ENCODE results near the gene GNB1.
"Not testable (repeated sequence)": the region's sequence is repeated elsewhere in the genome, so short reads cannot be mapped to it uniquely, and the experiment has no call there.

The GNB1 gene

GRCh38 chr1:1890506-1891348, at the start of gene GNB1:
TSS of gene GNB1 (minus strand) at chr1:1891087. CDS start at chr1:1825453, 65,634 bp downstream.
- peak within 1 kb of the TSS; percentile 85 for H3K4me3 ChIP-seq (ENCODE audit: low read length)
- TF ChIP-seq ZNF274 (IDR thresholded peaks at IDR 0.05; ENCODE audit: low read depth, low read length) = no peak

- no peak overlapping the region for H3K4me3 ChIP-seq (ENCODE audit: low read length)
- TF ChIP-seq ZNF274 (IDR thresholded peaks at IDR 0.05; ENCODE audit: low read depth, low read length) = no peak
Observed at GRCh38 chr1:1940123-1940425, 49.2 kb upstream of the GNB1 start.

DNA sequence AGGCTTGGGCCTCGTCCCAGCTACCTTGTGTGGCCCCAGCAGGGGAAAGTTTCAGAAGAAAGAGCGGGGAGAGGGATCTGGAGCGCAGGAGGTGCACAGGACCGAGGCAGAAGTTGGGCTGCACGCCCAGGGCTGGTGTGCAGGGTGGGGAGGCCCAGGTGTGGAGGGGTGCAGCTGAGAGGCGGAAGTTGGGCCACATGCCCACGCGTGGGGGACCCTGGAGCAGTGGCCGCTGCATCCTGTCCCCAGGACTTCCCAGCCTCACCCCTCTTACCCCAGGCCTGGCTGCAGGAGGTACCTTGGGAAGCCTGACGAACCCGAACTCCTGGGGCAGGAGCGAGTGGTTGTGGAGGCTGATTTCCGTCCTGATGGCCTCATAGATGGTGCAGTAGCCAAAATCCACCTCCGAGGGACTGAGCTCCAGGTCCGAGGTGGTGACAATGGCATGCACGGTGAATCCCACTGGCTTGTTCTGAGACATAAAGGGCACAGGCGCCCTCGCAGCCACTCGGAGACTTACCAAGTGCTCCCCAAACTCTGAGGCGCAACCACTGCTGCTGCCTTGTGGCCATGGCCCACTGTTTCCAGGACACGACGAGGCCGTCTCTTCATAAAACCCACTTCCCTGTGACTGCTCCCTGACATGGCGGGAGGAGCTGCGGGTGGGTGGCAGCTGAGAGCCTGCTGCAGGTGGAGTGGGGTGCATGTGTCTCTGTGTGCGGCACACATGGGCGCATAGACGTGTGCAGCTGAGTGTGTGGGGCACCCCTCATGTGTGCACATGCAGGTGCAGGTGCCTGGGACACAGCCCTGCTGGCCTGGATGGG, 48.6 kb upstream of the GNB1 start:
- no peak for TF ChIP-seq ZNF274 (IDR thresholded peaks at IDR 0.05; ENCODE audit: low read depth, low read length)
- no peak overlapping the region for H3K4me3 ChIP-seq (ENCODE audit: low read length)

DNA sequence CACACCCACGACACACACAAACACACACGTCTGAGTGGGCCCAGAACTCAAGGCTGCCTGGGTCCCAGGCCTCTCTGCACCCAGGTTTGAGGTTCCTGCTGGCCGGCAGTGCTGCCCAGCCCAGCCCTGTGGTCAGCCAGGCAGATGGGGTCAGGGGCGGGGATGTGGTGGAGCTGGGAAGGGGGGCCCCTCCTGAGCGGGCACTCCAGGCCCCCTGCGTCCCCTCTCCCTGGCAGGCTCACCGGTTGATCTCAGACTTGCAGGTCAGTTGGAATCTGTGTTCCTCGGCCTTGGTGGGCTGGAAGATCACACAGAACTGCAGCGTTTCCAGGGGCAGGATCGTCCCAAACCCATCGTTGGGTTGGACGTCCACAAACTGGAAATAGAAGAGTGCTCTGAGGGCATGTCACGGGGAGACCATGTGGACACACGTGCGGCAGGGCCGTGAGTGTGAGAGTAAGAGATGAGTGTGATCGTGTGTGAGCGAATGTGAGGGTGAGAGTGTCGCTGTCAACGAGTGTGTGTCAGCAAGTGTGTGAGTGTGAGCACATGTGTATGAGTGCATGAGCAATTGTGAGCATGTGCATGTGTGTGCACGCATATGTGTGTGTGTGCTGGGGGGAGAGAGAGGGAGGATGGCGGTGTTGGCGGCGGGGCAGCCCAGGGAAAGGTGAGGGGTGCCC, 47.9 kb upstream of the GNB1 start:
- TF ChIP-seq ZNF274 (IDR thresholded peaks at IDR 0.05; ENCODE audit: low read depth, low read length) = no peak
- H3K4me3 ChIP-seq (ENCODE audit: low read length) = no peak overlapping the region

- TF ChIP-seq ZNF274 (IDR thresholded peaks at IDR 0.05; ENCODE audit: low read depth, low read length) = no peak
- H3K4me3 ChIP-seq (ENCODE audit: low read length) = no peak overlapping the region
Observed at GRCh38 chr1:1938276-1938573, 47.3 kb upstream of the GNB1 start.

DNA sequence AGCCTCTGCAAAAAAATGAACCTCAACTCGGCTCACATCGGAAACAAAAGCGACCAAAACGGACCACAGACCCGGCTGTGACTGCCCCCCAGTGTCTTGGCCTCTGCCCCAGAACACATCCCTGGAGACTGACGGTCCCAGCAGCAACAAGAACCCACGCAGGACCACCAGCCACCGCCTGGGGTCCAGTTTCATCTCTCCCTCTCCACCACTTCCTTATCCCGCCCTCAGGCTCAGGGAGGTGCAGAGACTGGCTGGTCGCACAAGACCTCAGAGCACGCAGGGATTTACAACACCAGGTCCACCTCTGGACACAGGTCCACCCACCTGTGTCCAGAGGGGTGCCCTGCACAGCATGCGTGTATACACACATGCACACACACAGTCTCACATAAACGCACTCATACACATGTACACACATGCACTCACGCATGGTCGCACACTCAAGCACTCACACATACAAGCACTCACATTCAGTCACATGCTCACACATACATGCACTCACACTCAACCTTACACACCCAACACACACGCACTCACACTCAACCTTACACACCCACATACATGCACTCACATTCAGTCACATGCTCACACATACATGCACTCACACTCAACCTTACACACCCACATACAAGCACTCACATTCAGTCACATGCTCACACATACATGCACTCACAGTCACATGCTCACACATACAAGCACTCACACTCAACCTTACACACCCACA, 46.8 kb upstream of the GNB1 start:
- TF ChIP-seq ZNF274 (IDR thresholded peaks at IDR 0.05; ENCODE audit: low read depth, low read length) = no peak
- H3K4me3 ChIP-seq (ENCODE audit: low read length) = no peak overlapping the region

- no peak for TF ChIP-seq ZNF274 (IDR thresholded peaks at IDR 0.05; ENCODE audit: low read depth, low read length)
- no peak overlapping the region for H3K4me3 ChIP-seq (ENCODE audit: low read length)
Observed at GRCh38 chr1:1937061-1937460, 46.2 kb upstream of the GNB1 start.

- H3K4me3 ChIP-seq (ENCODE audit: low read length) = not testable (repeated sequence)
Observed at GRCh38 chr1:1934848-1935247, 44.0 kb upstream of the GNB1 start.

GRCh38 chr1:1929639-1930545, 39.0 kb upstream of the GNB1 start:
- no peak for TF ChIP-seq ZNF274 (IDR thresholded peaks at IDR 0.05; ENCODE audit: low read depth, low read length)
- no peak overlapping the region for H3K4me3 ChIP-seq (ENCODE audit: low read length)

DNA sequence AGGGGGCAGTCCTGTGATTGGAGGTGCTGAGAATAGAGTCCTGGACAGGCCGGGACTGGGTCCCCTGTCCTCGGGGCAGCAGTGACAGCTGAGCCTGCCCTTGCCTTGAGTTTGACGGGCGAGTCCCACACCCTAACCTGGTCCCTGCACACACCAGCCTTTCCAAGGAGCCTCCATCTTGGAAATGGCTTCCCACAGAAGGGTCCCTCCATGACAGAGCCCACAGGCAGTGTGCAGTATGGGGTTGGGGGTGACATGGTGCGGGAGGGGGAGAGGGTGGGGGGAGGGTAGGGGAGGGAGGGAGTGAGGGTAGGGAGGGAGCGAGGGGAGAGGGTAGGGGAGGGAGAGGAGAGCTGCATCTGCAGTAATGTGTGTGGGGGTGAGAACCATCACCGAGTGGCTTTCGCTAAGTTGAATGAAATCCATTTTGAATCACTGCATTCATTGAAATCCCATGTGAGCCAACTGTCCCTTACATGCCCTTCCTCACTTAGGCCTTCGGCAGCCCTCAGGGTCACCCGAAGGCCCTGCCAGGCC, 38.3 kb upstream of the GNB1 start:
- no peak overlapping the region for H3K4me3 ChIP-seq (ENCODE audit: low read length)
- no peak for TF ChIP-seq ZNF274 (IDR thresholded peaks at IDR 0.05; ENCODE audit: low read depth, low read length)

DNA sequence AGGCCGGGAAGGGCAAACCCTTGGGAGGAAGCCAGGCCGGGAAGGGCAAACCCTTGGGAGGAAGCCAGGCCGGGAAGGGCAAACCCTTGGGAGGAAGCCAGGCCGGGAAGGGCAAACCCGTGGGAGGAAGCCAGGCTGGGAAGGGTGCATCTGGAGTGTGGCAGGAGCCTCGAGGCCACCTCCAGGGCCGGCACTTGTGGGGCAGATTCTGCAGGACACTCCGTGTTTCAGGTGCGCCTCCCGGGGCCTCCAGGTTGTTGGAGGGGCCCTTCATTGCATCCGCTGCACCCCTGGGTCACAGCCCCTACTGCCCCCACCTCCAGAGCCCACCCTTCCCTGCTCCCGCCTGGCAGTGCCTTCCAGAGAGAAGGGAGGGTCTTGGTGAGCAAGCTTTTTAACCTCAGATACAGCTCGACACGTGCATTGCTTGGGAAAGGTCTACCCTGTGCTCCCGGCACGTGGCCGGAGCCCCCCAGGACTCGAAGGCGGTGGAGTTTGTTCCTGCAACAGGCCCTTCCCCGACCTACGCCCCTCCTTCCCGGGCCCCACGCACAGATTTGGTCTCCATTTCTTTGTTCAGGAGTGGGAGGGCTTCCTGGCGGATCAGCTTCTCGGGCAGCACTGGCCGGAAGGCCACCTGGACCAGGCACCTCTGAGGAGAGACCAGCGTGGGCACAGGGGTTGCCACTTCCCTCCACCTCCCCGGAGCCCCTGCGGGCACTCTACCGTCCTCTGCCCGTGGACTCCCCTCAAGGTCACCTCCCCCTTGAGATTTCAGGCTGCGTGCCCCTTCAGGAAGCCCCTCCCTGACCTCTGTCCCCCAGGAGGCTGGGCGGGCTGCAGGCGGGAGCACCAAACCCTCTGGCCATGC, 37.6 kb upstream of the GNB1 start:
- H3K4me3 ChIP-seq (ENCODE audit: low read length) = no peak overlapping the region
- TF ChIP-seq ZNF274 (IDR thresholded peaks at IDR 0.05; ENCODE audit: low read depth, low read length) = no peak

- no peak for TF ChIP-seq ZNF274 (IDR thresholded peaks at IDR 0.05; ENCODE audit: low read depth, low read length)
- no peak overlapping the region for H3K4me3 ChIP-seq (ENCODE audit: low read length)
Observed at GRCh38 chr1:1927751-1928150, 36.9 kb upstream of the GNB1 start.

Data from GM08714 (cell line).